Sigmoid colon (tissue), 4 donors: ENCODE measurements around the gene OLFML2B.

ENCODE experiments used
- POLR2AphosphoS5 ChIP-seq, 4 donors: sonication (generic); formaldehyde crosslinking; IDR thresholded peaks; one replicate each; pipeline ENCODE4 v1.6.1; 2017; ENCODE audit warnings: antibody characterized with exemption in 4 of 4
- TF ChIP-seq, protein P1 (sequence below), 4 experiments: fragments of 450-650 bp in 3 of 4; fragments of 200-600 bp in 1 of 4; IDR thresholded peaks; one replicate each; pipeline ENCODE4 v1.5.1; 2016 to 2019; ENCODE audit warnings: antibody characterized with exemption in 4 of 4, mild to moderate bottlenecking in 3 of 4, moderate library complexity in 2 of 4

DNA sequence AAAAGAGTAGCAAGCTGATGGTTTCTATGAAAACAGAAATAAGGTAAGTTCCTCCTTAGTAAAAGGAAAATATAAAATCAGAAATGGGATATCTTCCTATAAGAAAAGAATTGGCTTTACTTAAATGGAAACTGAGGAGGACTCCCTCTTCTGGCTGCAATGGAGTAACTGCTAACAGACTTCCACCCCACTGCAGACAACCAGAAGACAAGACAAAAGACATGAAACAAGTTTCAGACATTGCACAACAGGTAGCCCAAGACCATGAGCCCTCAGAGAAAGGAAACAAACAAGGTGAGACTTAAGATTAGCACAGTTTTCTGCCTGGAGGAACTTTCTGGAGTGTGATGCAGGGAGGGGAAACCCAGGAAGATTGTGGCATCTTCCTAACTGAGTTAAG is 17.0 kb upstream of the OLFML2B start:
- TF ChIP-seq, protein P1, sequence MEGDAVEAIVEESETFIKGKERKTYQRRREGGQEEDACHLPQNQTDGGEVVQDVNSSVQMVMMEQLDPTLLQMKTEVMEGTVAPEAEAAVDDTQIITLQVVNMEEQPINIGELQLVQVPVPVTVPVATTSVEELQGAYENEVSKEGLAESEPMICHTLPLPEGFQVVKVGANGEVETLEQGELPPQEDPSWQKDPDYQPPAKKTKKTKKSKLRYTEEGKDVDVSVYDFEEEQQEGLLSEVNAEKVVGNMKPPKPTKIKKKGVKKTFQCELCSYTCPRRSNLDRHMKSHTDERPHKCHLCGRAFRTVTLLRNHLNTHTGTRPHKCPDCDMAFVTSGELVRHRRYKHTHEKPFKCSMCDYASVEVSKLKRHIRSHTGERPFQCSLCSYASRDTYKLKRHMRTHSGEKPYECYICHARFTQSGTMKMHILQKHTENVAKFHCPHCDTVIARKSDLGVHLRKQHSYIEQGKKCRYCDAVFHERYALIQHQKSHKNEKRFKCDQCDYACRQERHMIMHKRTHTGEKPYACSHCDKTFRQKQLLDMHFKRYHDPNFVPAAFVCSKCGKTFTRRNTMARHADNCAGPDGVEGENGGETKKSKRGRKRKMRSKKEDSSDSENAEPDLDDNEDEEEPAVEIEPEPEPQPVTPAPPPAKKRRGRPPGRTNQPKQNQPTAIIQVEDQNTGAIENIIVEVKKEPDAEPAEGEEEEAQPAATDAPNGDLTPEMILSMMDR (IDR thresholded peaks at IDR 0.05), result no peak
- TF ChIP-seq POLR2AphosphoS5 (IDR thresholded peaks at IDR 0.05), result no peak
